WTC11 (cell line): ENCODE data around the gene ESYT2. TPM values are rescaled to one million over a fixed set of nuclear protein-coding genes. Genes with fewer than 3 reads are reported as not detected.

ENCODE experiments used
- ATAC-seq: fragments of 200-7000 bp; cut with Tn5 transposase; 2 replicates; pipeline ENCODE4 v1.10.0; 2021; ENCODE audit warnings: mild to moderate bottlenecking, moderate library complexity
- CTCF ChIA-PET: fragments of 300-600 bp; sonication (Branson Sonifier 250); formaldehyde crosslinking; loops from one replicate; lab custom pipeline; 2021; ENCODE audit warnings: antibody characterized with exemption; lab: Charles Lee
- POLR2A ChIA-PET: fragments of 350-600 bp; sonication (Branson Sonifier 250); formaldehyde crosslinking; loops from one replicate; lab custom pipeline; 2021; ENCODE audit warnings: antibody characterized with exemption; lab: Charles Lee
- DNase-seq: peaks from one replicate; pipeline ENCODE4 v3.0.0; 2021; ENCODE audit warnings: low spot score
- H3K27ac Mint-ChIP-seq: 2 replicates; pipeline ENCODE4 v1.8.0; 2021; ENCODE audit warnings: mixed read lengths
- H3K27me3 Mint-ChIP-seq: 2 replicates; pipeline ENCODE4 v1.8.0; 2021; ENCODE audit warnings: low read depth, mild to moderate bottlenecking, moderate library complexity, mixed read lengths
- H3K36me3 Mint-ChIP-seq: 2 replicates; pipeline ENCODE4 v1.8.0; 2021; ENCODE audit warnings: mixed read lengths
- H3K4me1 Mint-ChIP-seq: 2 replicates; pipeline ENCODE4 v1.8.0; 2022; ENCODE audit warnings: mixed read lengths
- H3K4me3 Mint-ChIP-seq: 2 replicates; pipeline ENCODE4 v1.8.0; 2021; ENCODE audit warnings: mild to moderate bottlenecking, moderate library complexity, mixed read lengths
- H3K9me3 Mint-ChIP-seq: 2 replicates; pipeline ENCODE4 v1.8.0; 2021; ENCODE audit warnings: mixed read lengths
- ELF4 ChIP-seq: sonication (generic); formaldehyde crosslinking; IDR thresholded peaks from 2 replicates; pipeline ENCODE4 v1.8.1; 2022; ENCODE audit warnings: low read depth, mild to moderate bottlenecking, moderate library complexity, missing genetic modification reagents
- EMX1 ChIP-seq: fragments of 250-450 bp; sonication (Bioruptor Pico); IDR thresholded peaks from 2 replicates; pipeline ENCODE4 v1.8.0; 2021; ENCODE audit warnings: mild to moderate bottlenecking
- ETV6 ChIP-seq: sonication (generic); formaldehyde crosslinking; IDR thresholded peaks from 2 replicates; pipeline ENCODE4 v1.8.1; 2022; ENCODE audit warnings: mild to moderate bottlenecking, missing genetic modification reagents
- GRHL2 ChIP-seq: fragments of 250-450 bp; sonication (Bioruptor Pico); IDR thresholded peaks from 2 replicates; pipeline ENCODE4 v1.8.0; 2022; ENCODE audit warnings: mild to moderate bottlenecking, moderate library complexity; ENCODE audit not compliant: insufficient replicate concordance, severe bottlenecking
- GTF2I ChIP-seq: fragments of 250-450 bp; sonication (Bioruptor Pico); conservative IDR thresholded peaks from 2 replicates; pipeline ENCODE4 v1.4.0; 2021; ENCODE audit warnings: mild to moderate bottlenecking
- JUN ChIP-seq: sonication (generic); formaldehyde crosslinking; IDR thresholded peaks from 2 replicates; pipeline ENCODE4 v1.8.0; 2023; ENCODE audit warnings: mild to moderate bottlenecking, missing genetic modification reagents
- NFATC4 ChIP-seq: fragments of 250-450 bp; sonication (Bioruptor Pico); IDR thresholded peaks from 2 replicates; pipeline ENCODE4 v1.9.0; 2021; ENCODE audit warnings: mild to moderate bottlenecking
- SMAD4 ChIP-seq: sonication (generic); formaldehyde crosslinking; IDR thresholded peaks from 2 replicates; pipeline ENCODE4 v1.8.0; 2022; ENCODE audit warnings: mild to moderate bottlenecking, missing genetic modification reagents
- TEAD1 ChIP-seq: sonication (generic); formaldehyde crosslinking; IDR thresholded peaks from 2 replicates; pipeline ENCODE4 v1.8.0; 2022; ENCODE audit warnings: mild to moderate bottlenecking, missing genetic modification reagents
- TP53 ChIP-seq: sonication (generic); formaldehyde crosslinking; IDR thresholded peaks from 2 replicates; pipeline ENCODE4 v1.8.1; 2023; ENCODE audit warnings: mild to moderate bottlenecking, missing genetic modification reagents
- ZNF138 ChIP-seq: sonication (generic); formaldehyde crosslinking; conservative IDR thresholded peaks from 2 replicates; pipeline ENCODE4 v1.8.1; 2022; ENCODE audit warnings: mild to moderate bottlenecking, moderate library complexity, missing genetic modification reagents
- ZNF416 ChIP-seq: fragments of 250-450 bp; sonication (Bioruptor Pico); IDR thresholded peaks from 2 replicates; pipeline ENCODE4 v1.9.0; 2021; ENCODE audit warnings: mild to moderate bottlenecking, inconsistent platforms
- total RNA-seq: library from RNA; stranded (reverse); gene quantifications from 3 replicates; pipeline ENCODE4 v1.2.3, GENCODE V29; 2021
- TF ChIP-seq, protein P1 (sequence below): sonication (generic); formaldehyde crosslinking; IDR thresholded peaks from 2 replicates; pipeline ENCODE4 v1.8.1; 2022; ENCODE audit warnings: low read depth, mild to moderate bottlenecking, moderate library complexity, missing genetic modification reagents, borderline replicate concordance
- TF ChIP-seq, protein P2 (sequence below): sonication (generic); formaldehyde crosslinking; IDR thresholded peaks from 2 replicates; pipeline ENCODE4 v1.8.1; 2023; ENCODE audit warnings: mild to moderate bottlenecking, moderate library complexity, missing genetic modification reagents
- TF ChIP-seq, protein P3 (sequence below): fragments of 250-450 bp; sonication (Bioruptor Pico); IDR thresholded peaks from 2 replicates; pipeline ENCODE4 v1.9.0; 2021; ENCODE audit warnings: mild to moderate bottlenecking
- TF ChIP-seq, protein P4 (sequence below): fragments of 200-600 bp; IDR thresholded peaks from 2 replicates; pipeline ENCODE4 v1.8.0; 2022; ENCODE audit warnings: antibody characterized with exemption
- TF ChIP-seq, protein P5 (sequence below): sonication (generic); formaldehyde crosslinking; IDR thresholded peaks from 2 replicates; pipeline ENCODE4 v1.8.0; 2022; ENCODE audit warnings: mild to moderate bottlenecking, missing genetic modification reagents
- TF ChIP-seq, protein P6 (sequence below): fragments of 250-450 bp; sonication (Bioruptor Pico); IDR thresholded peaks from 2 replicates; pipeline ENCODE4 v1.9.0; 2021; ENCODE audit warnings: mild to moderate bottlenecking, borderline replicate concordance
- TF ChIP-seq, protein P7 (sequence below): sonication (generic); formaldehyde crosslinking; IDR thresholded peaks from 2 replicates; pipeline ENCODE4 v1.8.1; 2023; ENCODE audit warnings: mild to moderate bottlenecking, missing genetic modification reagents, borderline replicate concordance

ESYT2 gene
- total RNA-seq, 1 experiment from 2014 or later: 45.1 TPM

DNA sequence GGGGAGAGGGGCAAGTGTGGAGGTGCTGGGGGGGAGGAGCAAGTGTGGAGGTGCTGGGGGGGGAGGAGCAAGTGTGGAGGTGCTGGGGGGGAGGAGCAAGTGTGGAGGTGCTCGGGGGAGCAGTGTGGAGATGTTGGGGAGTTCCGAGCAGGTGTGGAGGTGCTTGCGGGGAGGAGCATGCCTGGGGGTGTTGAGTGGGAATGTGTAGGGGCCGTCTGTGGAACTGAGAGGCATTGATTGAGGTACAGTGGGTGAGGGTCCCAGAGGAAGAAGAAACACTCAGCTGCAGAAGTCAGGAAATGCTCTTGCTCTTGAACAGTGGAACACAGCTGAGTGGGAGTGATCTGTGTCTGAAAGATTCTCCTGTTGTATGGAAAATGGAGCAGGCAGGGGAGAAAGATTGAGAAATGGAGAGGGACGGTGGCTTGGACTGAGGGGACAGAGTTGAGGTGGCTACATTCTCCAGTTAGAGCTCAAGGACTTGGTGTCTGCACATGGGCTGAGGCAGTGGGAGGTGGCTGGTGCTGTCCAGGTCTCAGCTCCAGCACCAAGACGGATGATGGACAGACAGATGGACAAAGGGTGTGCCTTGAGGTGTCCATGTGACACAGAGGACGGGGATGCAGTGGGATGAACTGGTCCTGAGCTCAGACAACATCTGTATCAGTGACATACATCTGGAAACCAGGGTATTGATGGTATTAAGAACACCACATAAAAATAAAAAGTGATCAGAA, 99.5 kb downstream of the ESYT2 start (continued):
- TF ChIP-seq, protein P1, sequence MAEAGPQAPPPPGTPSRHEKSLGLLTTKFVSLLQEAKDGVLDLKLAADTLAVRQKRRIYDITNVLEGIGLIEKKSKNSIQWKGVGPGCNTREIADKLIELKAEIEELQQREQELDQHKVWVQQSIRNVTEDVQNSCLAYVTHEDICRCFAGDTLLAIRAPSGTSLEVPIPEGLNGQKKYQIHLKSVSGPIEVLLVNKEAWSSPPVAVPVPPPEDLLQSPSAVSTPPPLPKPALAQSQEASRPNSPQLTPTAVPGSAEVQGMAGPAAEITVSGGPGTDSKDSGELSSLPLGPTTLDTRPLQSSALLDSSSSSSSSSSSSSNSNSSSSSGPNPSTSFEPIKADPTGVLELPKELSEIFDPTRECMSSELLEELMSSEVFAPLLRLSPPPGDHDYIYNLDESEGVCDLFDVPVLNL (CRISPR knock-in tag): no peak
- TF ChIP-seq TP53 (CRISPR knock-in tag): no peak
- TF ChIP-seq EMX1 (CRISPR knock-in tag): no peak
- no peak for TF ChIP-seq NFATC4 (CRISPR knock-in tag)
- no peak for TF ChIP-seq JUN (CRISPR knock-in tag)
- TF ChIP-seq, all 79 proteins: peak for 0

DNA sequence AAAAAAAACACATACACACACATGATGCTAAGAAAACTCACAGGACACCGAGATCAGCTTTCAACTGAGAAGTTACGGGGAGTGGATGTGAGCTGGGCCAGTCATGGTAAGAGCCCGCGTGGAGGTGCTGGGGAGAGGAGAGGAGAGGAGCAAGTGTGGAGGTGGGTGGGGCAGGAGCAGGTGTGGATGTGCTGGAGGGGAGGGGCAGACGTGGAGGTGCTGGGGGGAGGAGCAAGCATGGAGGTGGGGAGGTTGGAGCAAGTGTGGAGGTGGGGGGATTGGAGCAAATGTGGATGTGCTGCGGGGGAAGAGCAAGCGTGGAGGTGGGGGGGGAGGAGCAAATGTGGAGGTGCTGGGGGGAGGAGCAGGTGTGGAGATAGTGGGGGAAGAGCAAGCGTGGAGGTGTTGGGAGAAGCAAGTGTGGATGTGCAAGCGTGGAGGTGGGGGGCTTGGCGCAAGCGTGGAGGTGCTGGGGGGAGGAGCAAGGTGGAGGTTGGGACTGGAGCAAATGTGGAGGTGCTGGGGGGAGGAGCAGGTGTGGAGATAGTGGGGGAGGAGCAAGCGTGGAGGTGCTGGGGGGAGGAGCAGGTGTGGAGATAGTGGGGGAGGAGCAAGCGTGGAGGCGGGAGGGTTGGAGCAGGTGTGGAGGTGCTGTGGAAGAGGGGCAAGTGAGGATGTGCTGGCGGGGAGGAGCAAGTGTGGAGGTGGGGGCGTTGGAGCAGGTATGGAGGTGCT, 100.2 kb downstream of the ESYT2 start:
- Mint-ChIP-seq H3K36me3 (peaks cover 17% of the 10 kb centered on the region), H3K4me3 (no peak overlapping the region), H3K9me3 (no peaks in the 10 kb centered on the region), H3K4me1 (peaks cover 38% of the 10 kb centered on the region), H3K27me3 (no peaks in the 10 kb centered on the region), H3K27ac (no peak overlapping the region)
- ATAC-seq: peak; percentile 44
- DNase-seq: no peak
- ChIA-PET CTCF (no interaction called here), POLR2A (no interaction called here)
- TF ChIP-seq GTF2I (CRISPR knock-in tag): no peak
- TF ChIP-seq, protein P2, sequence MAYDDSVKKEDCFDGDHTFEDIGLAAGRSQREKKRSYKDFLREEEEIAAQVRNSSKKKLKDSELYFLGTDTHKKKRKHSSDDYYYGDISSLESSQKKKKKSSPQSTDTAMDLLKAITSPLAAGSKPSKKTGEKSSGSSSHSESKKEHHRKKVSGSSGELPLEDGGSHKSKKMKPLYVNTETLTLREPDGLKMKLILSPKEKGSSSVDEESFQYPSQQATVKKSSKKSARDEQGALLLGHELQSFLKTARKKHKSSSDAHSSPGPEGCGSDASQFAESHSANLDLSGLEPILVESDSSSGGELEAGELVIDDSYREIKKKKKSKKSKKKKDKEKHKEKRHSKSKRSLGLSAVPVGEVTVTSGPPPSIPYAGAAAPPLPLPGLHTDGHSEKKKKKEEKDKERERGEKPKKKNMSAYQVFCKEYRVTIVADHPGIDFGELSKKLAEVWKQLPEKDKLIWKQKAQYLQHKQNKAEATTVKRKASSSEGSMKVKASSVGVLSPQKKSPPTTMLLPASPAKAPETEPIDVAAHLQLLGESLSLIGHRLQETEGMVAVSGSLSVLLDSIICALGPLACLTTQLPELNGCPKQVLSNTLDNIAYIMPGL (CRISPR knock-in tag): no peak
- TF ChIP-seq, protein P3, sequence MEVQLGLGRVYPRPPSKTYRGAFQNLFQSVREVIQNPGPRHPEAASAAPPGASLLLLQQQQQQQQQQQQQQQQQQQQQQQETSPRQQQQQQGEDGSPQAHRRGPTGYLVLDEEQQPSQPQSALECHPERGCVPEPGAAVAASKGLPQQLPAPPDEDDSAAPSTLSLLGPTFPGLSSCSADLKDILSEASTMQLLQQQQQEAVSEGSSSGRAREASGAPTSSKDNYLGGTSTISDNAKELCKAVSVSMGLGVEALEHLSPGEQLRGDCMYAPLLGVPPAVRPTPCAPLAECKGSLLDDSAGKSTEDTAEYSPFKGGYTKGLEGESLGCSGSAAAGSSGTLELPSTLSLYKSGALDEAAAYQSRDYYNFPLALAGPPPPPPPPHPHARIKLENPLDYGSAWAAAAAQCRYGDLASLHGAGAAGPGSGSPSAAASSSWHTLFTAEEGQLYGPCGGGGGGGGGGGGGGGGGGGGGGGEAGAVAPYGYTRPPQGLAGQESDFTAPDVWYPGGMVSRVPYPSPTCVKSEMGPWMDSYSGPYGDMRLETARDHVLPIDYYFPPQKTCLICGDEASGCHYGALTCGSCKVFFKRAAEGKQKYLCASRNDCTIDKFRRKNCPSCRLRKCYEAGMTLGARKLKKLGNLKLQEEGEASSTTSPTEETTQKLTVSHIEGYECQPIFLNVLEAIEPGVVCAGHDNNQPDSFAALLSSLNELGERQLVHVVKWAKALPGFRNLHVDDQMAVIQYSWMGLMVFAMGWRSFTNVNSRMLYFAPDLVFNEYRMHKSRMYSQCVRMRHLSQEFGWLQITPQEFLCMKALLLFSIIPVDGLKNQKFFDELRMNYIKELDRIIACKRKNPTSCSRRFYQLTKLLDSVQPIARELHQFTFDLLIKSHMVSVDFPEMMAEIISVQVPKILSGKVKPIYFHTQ: no peak
- TF ChIP-seq, protein P4, sequence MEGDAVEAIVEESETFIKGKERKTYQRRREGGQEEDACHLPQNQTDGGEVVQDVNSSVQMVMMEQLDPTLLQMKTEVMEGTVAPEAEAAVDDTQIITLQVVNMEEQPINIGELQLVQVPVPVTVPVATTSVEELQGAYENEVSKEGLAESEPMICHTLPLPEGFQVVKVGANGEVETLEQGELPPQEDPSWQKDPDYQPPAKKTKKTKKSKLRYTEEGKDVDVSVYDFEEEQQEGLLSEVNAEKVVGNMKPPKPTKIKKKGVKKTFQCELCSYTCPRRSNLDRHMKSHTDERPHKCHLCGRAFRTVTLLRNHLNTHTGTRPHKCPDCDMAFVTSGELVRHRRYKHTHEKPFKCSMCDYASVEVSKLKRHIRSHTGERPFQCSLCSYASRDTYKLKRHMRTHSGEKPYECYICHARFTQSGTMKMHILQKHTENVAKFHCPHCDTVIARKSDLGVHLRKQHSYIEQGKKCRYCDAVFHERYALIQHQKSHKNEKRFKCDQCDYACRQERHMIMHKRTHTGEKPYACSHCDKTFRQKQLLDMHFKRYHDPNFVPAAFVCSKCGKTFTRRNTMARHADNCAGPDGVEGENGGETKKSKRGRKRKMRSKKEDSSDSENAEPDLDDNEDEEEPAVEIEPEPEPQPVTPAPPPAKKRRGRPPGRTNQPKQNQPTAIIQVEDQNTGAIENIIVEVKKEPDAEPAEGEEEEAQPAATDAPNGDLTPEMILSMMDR: no peak
- TF ChIP-seq, protein P5, sequence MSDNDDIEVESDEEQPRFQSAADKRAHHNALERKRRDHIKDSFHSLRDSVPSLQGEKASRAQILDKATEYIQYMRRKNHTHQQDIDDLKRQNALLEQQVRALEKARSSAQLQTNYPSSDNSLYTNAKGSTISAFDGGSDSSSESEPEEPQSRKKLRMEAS (CRISPR knock-in tag): no peak
- TF ChIP-seq TEAD1 (CRISPR knock-in tag): no peak
- no peak for TF ChIP-seq ETV6
- no peak for TF ChIP-seq ZNF416 (CRISPR knock-in tag)
- no peak for TF ChIP-seq ELF4 (CRISPR knock-in tag)
- TF ChIP-seq, protein P6, sequence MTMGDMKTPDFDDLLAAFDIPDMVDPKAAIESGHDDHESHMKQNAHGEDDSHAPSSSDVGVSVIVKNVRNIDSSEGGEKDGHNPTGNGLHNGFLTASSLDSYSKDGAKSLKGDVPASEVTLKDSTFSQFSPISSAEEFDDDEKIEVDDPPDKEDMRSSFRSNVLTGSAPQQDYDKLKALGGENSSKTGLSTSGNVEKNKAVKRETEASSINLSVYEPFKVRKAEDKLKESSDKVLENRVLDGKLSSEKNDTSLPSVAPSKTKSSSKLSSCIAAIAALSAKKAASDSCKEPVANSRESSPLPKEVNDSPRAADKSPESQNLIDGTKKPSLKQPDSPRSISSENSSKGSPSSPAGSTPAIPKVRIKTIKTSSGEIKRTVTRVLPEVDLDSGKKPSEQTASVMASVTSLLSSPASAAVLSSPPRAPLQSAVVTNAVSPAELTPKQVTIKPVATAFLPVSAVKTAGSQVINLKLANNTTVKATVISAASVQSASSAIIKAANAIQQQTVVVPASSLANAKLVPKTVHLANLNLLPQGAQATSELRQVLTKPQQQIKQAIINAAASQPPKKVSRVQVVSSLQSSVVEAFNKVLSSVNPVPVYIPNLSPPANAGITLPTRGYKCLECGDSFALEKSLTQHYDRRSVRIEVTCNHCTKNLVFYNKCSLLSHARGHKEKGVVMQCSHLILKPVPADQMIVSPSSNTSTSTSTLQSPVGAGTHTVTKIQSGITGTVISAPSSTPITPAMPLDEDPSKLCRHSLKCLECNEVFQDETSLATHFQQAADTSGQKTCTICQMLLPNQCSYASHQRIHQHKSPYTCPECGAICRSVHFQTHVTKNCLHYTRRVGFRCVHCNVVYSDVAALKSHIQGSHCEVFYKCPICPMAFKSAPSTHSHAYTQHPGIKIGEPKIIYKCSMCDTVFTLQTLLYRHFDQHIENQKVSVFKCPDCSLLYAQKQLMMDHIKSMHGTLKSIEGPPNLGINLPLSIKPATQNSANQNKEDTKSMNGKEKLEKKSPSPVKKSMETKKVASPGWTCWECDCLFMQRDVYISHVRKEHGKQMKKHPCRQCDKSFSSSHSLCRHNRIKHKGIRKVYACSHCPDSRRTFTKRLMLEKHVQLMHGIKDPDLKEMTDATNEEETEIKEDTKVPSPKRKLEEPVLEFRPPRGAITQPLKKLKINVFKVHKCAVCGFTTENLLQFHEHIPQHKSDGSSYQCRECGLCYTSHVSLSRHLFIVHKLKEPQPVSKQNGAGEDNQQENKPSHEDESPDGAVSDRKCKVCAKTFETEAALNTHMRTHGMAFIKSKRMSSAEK (CRISPR knock-in tag): no peak
- TF ChIP-seq SMAD4 (CRISPR knock-in tag): no peak
- no peak for TF ChIP-seq ZNF138 (CRISPR knock-in tag)
- TF ChIP-seq GRHL2 (CRISPR knock-in tag): no peak
- TF ChIP-seq, protein P7, sequence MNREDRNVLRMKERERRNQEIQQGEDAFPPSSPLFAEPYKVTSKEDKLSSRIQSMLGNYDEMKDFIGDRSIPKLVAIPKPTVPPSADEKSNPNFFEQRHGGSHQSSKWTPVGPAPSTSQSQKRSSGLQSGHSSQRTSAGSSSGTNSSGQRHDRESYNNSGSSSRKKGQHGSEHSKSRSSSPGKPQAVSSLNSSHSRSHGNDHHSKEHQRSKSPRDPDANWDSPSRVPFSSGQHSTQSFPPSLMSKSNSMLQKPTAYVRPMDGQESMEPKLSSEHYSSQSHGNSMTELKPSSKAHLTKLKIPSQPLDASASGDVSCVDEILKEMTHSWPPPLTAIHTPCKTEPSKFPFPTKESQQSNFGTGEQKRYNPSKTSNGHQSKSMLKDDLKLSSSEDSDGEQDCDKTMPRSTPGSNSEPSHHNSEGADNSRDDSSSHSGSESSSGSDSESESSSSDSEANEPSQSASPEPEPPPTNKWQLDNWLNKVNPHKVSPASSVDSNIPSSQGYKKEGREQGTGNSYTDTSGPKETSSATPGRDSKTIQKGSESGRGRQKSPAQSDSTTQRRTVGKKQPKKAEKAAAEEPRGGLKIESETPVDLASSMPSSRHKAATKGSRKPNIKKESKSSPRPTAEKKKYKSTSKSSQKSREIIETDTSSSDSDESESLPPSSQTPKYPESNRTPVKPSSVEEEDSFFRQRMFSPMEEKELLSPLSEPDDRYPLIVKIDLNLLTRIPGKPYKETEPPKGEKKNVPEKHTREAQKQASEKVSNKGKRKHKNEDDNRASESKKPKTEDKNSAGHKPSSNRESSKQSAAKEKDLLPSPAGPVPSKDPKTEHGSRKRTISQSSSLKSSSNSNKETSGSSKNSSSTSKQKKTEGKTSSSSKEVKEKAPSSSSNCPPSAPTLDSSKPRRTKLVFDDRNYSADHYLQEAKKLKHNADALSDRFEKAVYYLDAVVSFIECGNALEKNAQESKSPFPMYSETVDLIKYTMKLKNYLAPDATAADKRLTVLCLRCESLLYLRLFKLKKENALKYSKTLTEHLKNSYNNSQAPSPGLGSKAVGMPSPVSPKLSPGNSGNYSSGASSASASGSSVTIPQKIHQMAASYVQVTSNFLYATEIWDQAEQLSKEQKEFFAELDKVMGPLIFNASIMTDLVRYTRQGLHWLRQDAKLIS: no peak
